HepG2 (cell line): Measurements from ENCODE around the gene MADCAM1. TPM values are rescaled to one million over a fixed set of nuclear protein-coding genes. Genes with fewer than 3 reads are reported as not detected.

Experiments used
- ATAC-seq: fragments of 200-7000 bp; cut with Tn5 transposase; 3 replicates; pipeline ENCODE4 v1.9.1; 2020; ENCODE audit warnings: mild to moderate bottlenecking, moderate library complexity
- BruUV-seq: library from RNA; stranded (reverse); fragments of 400-500 nt; replicated peaks from 2 replicates; lab custom pipeline; 2021; lab: Mats Ljungman, UMichigan
- CTCF ChIA-PET: fragments of 300-600 bp; formaldehyde crosslinking; extraction: SDS; loops from one replicate; lab custom pipeline; 2021; ENCODE audit warnings: low total read pairs, inconsistent platforms, low intra/inter-chr PET ratio; lab: Yijun Ruan, JAX
- POLR2A ChIA-PET: fragments of 350-600 bp; sonication (Branson Sonifier 250); formaldehyde crosslinking; loops from one replicate; lab custom pipeline; 2020; ENCODE audit warnings: antibody characterized with exemption, inconsistent platforms; lab: Yijun Ruan, JAX
- DNase-seq: peaks from one replicate; pipeline ENCODE4 v3.0.0-alpha.2; 2015; ENCODE audit warnings: low spot score
- FAIRE-seq: peaks from 3 replicates; lab custom pipeline; 2011; peaks lifted over from hg19 to GRCh38; lab: Jason Lieb, UNC
- H2AFZ ChIP-seq: one replicate; pipeline ENCODE4 v1.6.1; 2011; ENCODE audit warnings: low read length, inconsistent platforms
- H3K27ac ChIP-seq: fragments of 300-600 bp; 3 replicates; pipeline ENCODE4 v1.8.0; 2011; ENCODE audit warnings: mixed run types, mild to moderate bottlenecking, mixed read lengths, low read length, inconsistent platforms; ENCODE audit not compliant: insufficient read depth; ENCODE audit errors: extremely low read length
- H3K27me3 ChIP-seq, 2 experiments: fragments of 200-600 bp in 1 of 2; 2 replicates in 1 of 2; 3 replicates in 1 of 2; pipeline versions ENCODE4 v1.6.0 to v1.8.0; 2011; ENCODE audit warnings: low read length in 2 of 2, mild to moderate bottlenecking in 2 of 2, moderate library complexity in 2 of 2, inconsistent platforms in 1 of 2; ENCODE audit not compliant: insufficient read depth in 2 of 2, control insufficient read depth in 1 of 2
- H3K36me3 ChIP-seq, 2 experiments: fragments of 200-600 bp in 1 of 2; replicated peaks in 1 of 2; 2 replicates in 1 of 2; 3 replicates in 1 of 2; pipeline versions ENCODE4 v1.5.1 to v1.8.0; 2011; ENCODE audit warnings: low read length in 2 of 2, inconsistent platforms in 1 of 2; ENCODE audit not compliant: insufficient read depth in 2 of 2, control insufficient read depth in 1 of 2
- H3K4me1 ChIP-seq: 2 replicates; pipeline ENCODE4 v1.5.1; 2012; ENCODE audit warnings: low read length, inconsistent platforms; ENCODE audit not compliant: insufficient read depth
- H3K4me2 ChIP-seq: 2 replicates; pipeline ENCODE4 v1.6.0; 2011; ENCODE audit warnings: low read depth, low read length, inconsistent platforms
- H3K4me3 ChIP-seq, 3 experiments: fragments of 200-600 bp in 1 of 3; sonication (generic), shearing (Covaris generic) in 1 of 3; replicated peaks in 1 of 3; 2 replicates each; pipeline ENCODE4 v1.5.1; 2011 to 2016; ENCODE audit warnings: low read length in 3 of 3, inconsistent platforms in 2 of 3, low read depth in 2 of 3, mild to moderate bottlenecking in 2 of 3, control low read depth in 1 of 3, mixed read lengths in 1 of 3; ENCODE audit not compliant: insufficient read depth in 1 of 3
- H3K79me2 ChIP-seq: one replicate; pipeline ENCODE4 v1.6.1; 2011; ENCODE audit warnings: low read length, inconsistent platforms; ENCODE audit not compliant: insufficient read depth
- H3K9ac ChIP-seq: 2 replicates; pipeline ENCODE4 v1.6.0; 2011; ENCODE audit warnings: mild to moderate bottlenecking, low read depth, low read length, inconsistent platforms; ENCODE audit not compliant: insufficient read depth
- H3K9me3 ChIP-seq: 2 replicates; pipeline ENCODE4 v1.5.1; 2012; ENCODE audit warnings: mild to moderate bottlenecking, low read length
- H4K20me1 ChIP-seq: 2 replicates; pipeline ENCODE4 v1.6.0; 2011; ENCODE audit warnings: inconsistent platforms, mild to moderate bottlenecking, low read length, moderate library complexity; ENCODE audit not compliant: insufficient read depth
- CBX1 ChIP-seq: IDR thresholded peaks from one replicate; pipeline ENCODE4 v1.6.1; 2016; ENCODE audit warnings: antibody characterized with exemption, low read depth
- DNMT1 ChIP-seq: sonication (generic); formaldehyde crosslinking; IDR thresholded peaks from 2 replicates; pipeline ENCODE4 v1.5.1; 2020; ENCODE audit warnings: mild to moderate bottlenecking, missing genetic modification reagents
- E2F2 ChIP-seq: sonication (generic); formaldehyde crosslinking; IDR thresholded peaks from 2 replicates; pipeline ENCODE4 v1.4.0; 2020; ENCODE audit warnings: missing genetic modification reagents, borderline replicate concordance
- GATAD1 ChIP-seq: IDR thresholded peaks from 2 replicates; pipeline ENCODE4 v1.6.1; 2016; ENCODE audit warnings: missing genetic modification reagents, missing compliant biosample characterization
- POLR2G ChIP-seq: fragments of 200-400 bp; formaldehyde crosslinking; IDR thresholded peaks from 2 replicates; pipeline ENCODE4 v1.6.1; 2018; ENCODE audit warnings: mild to moderate bottlenecking, low read depth, low read length, moderate library complexity
- SMARCC2 ChIP-seq: fragments of 450-650 bp; IDR thresholded peaks from 2 replicates; pipeline ENCODE4 v1.6.1; 2017; ENCODE audit warnings: antibody characterized with exemption, mild to moderate bottlenecking
- ZNF280D ChIP-seq: sonication (generic); formaldehyde crosslinking; IDR thresholded peaks from 2 replicates; pipeline ENCODE4 v1.5.1; 2020; ENCODE audit warnings: mild to moderate bottlenecking, missing genetic modification reagents
- ZNF343 ChIP-seq: sonication (generic); formaldehyde crosslinking; IDR thresholded peaks from 2 replicates; pipeline ENCODE4 v1.4.0; 2020; ENCODE audit warnings: mild to moderate bottlenecking, missing genetic modification reagents
- ZNF547 ChIP-seq: sonication (generic); formaldehyde crosslinking; IDR thresholded peaks from 2 replicates; pipeline ENCODE4 v1.5.1; 2020; ENCODE audit warnings: mild to moderate bottlenecking, missing genetic modification reagents
- ZNF766 ChIP-seq: sonication (generic); formaldehyde crosslinking; IDR thresholded peaks from 2 replicates; pipeline ENCODE4 v1.5.0; 2020; ENCODE audit warnings: missing genetic modification reagents, borderline replicate concordance
- WGBS: methylation state at CpG from one replicate; pipeline ENCODE4 v1.1.6; 2017; ENCODE audit warnings: low lambda C conversion rate; 5-methylcytosine and 5-hydroxymethylcytosine counted together
- in situ Hi-C: cut with HindIII; loops from 2 replicates; pipeline ENCODE4 v1.10.0; 2017; ENCODE audit warnings: low pct_unique_long_range_greater_than_20kb; ENCODE audit not compliant: extremely low pct_ligation_motif_present
- intact Hi-C: fragments of 100-400 bp; cut with micrococcal nuclease; formaldehyde crosslinking; loops from one replicate; pipeline ENCODE4 v1.10.0; 2022; ENCODE audit not compliant: unreplicated experiment
- polyA plus RNA-seq, 8 experiments: library from polyadenylated mRNA; depleted of rRNA in 3 of 8; stranded (reverse) in 7 of 8; unstranded in 1 of 8; fragments of >200 nt; fragmentation: Illumina TruSeq in 4 of 8; extraction: Trizol in 4 of 8; gene quantifications; 2 replicates each; pipeline versions ENCODE4 v1.2.1 to v1.2.3, GENCODE V29; 2011 to 2016; ENCODE audit warnings: low read depth in 4 of 8, missing spikeins in 1 of 8, mixed read lengths in 1 of 8; ENCODE audit not compliant: insufficient read depth in 1 of 8
- total RNA-seq, 5 experiments: library from RNA; depleted of rRNA; stranded (reverse); fragments of >200 nt; fragmentation: Illumina TruSeq; extraction: Trizol; gene quantifications; 2 replicates each; pipeline ENCODE4 v1.2.3, GENCODE V29; 2016; ENCODE audit warnings: low read depth in 1 of 5

MADCAM1 gene
- total and polyA plus RNA-seq, 2 of the 13 experiments (the other 11 are each of a cell fraction or from before 2014, with no cell fraction given) = 0.29 to 0.33 TPM

GRCh38 chr19:547117-547516 is 50.8 kb downstream of the MADCAM1 start:
- intact Hi-C loops (no loop called here), in situ Hi-C loops (no loop called here)
- ChIA-PET POLR2A (no interaction called here), CTCF (no interaction called here)
- peaks cover 5 to 17% of the 10 kb centered on the region in 2 experiments; a peak in 3 of 5 replicates for H3K27me3 ChIP-seq
- FAIRE-seq (no peak), DNase-seq (no peak), ATAC-seq (no peak)
- TF ChIP-seq E2F2 (no peak), SMARCC2 (no peak), GATAD1 (CRISPR knock-in tag) (no peak), ZNF343 (CRISPR knock-in tag) (no peak), CBX1 (no peak), ZNF547 (no peak), DNMT1 (CRISPR knock-in tag) (no peak), POLR2G (no peak), ZNF766 (CRISPR knock-in tag) (no peak), ZNF280D (CRISPR knock-in tag) (no peak)
- 94% methylated on average over 3 of the region's 15 CpGs for WGBS
- no peak overlapping the region for H3K9ac ChIP-seq
- H2AFZ ChIP-seq = no peak overlapping the region
- no TSS peak for BruUV-seq
- no peak overlapping the region for H3K4me2 ChIP-seq
- H3K9me3 ChIP-seq = no peaks in the 10 kb centered on the region
- no peak overlapping the region for H3K4me3 ChIP-seq
- peaks cover 16% of the 10 kb centered on the region for H3K4me1 ChIP-seq
- no peak overlapping the region for H3K27ac ChIP-seq
- H3K79me2 ChIP-seq = no peaks in the 10 kb centered on the region
- H4K20me1 ChIP-seq = peaks cover 2% of the 10 kb centered on the region; the same call in 1 of the 2 replicates
- peaks cover 0 to 7% of the 10 kb centered on the region in 2 experiments; a peak in 1 of 5 replicates for H3K36me3 ChIP-seq
